GM21825 (cell line): ENCODE results near the gene ZNF829.
A peak's percentile ranks its signal among the peaks of the same experiment; 100 is the strongest.

ENCODE experiments used
- ATAC-seq: cut with Tn5 transposase; IDR thresholded peaks from one replicate; pipeline ENCODE4 v1.9.1; 2021; ENCODE audit warnings: mild to moderate bottlenecking, moderate library complexity; ENCODE audit not compliant: unreplicated experiment

ZNF829 gene

DNA sequence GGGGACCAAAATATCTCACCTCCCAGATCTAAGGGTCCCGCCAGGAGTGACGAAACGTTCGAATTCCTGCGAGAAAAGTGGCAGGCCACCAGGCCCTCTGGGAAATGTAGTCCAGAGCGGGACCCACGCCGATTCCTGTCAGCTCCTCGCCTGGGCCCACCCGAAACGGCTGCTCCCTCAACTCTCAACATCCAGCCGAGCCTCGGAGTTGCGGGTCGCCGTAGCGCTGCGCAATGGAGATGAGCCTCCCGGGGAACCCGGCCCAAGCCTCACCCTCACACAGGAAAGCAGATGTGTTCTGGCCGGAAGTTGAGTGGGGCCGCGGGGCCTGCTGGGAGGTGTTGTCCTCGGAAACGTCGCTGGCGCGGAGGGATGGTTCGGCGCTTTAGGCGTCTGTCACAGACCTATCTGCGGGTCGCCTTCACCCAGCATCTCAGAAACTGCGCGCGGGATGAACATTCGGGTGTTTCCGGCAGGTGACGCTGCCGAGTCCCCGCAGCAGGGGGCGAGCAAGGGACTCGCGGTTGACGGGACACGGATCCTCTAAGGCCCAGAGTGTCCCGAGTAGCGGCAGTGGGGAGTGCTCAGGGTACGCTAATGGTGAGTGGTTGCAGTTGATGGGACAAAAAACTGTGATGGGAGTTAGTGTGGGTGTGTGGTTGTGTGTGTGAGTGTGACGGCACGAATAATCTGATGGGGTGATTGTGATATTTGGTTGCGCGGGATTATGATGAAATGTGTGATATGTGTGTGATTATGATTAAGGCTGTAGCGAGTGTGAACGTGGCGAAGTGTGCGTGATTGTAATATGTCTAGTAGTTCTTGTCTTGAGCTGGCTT is at the start of gene ZNF829, which contains the start of gene ZNF568:
Gene ZNF829, minus strand, starts transcription at position 300 of the 839 bp plus-strand sequence. CDS start 1,124 bp downstream, outside the sequence.
Gene ZNF568, plus strand, starts transcription at position 341 of the 839 bp plus-strand sequence. CDS start 6,439 bp downstream, outside the sequence.
- peak; percentile 89 for ATAC-seq

DNA sequence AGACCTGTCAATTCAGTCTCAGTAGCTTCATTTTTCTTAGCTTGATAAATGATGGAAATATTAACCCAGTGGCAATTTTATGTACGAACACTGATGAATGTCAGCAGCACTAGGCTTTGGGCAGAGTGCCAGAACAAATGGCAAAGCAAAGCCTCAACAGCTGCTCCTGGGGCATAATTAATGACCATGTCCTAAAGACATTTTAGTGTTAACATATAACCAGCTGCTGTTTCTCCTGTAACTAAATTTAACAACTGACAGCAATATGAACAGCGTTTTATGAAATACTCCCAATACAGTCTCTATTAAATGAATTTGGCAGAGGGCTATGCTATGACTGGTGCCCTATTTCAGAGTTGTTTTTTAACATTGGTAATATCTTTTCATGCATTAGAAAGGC is 47.2 kb upstream of the ZNF829 start:
- no peak for ATAC-seq

DNA sequence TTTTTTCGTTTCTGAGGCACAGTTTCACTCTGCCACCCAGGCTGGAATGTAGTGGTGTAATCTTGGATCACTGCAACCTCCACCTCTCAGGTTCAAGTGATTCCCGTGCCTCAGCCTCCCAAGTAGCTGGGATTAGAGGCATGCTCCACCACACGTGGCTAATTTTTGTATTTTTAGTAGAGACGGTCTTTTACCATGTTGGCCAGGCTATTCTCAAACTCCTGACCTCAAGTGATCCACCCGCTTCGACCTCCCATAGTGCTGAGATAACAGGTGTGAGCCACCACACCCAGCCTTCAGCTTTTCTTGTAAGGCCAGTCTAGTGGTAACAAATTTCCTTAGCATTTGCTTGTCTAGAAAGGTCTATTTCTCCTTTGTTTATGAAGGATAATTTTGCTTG is 46.3 kb upstream of the ZNF829 start:
- no peak for ATAC-seq

DNA sequence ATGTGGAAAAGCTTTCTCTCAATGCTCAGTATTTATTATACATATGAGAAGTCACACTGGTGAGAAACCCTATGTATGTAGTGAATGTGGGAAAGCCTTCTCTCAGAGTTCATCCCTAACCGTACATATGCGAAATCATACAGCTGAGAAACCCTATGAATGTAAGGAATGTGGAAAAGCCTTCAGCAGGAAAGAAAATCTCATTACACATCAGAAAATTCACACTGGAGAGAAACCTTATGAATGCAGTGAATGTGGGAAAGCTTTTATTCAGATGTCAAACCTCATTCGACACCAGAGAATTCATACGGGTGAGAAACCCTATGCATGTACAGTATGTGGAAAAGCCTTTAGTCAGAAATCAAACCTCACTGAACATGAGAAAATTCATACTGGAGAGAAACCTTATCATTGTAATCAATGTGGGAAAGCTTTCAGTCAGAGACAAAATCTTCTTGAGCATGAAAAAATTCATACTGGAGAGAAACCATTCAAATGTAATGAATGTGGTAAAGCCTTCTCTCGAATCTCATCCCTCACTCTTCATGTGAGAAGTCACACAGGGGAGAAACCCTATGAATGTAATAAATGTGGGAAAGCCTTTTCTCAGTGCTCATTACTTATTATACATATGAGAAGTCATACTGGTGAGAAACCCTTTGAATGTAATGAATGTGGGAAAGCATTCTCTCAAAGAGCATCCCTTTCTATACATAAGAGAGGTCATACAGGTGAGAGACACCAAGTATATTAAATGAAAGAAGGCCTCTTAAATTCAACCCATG is 34.4 kb upstream of the ZNF829 start:
- ATAC-seq = no peak

DNA sequence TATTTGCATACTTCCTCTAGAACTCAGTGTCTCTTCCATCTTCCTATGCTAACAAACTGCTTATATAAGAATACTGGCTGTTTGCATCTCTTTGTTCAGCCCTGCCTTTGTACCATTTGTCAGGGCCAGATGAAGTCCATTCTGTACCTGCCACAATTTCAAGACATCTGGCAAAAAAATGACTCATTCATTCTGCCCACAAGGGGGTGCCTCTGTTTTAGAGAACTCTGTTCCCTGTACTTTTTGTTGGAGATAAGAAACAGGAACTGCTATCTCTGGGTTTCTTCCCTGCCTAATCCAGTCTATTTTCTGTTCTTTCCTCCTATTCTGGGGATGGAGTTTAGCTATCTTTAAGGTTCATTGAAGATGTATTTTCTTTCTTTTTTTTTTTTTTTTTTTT is 23.1 kb upstream of the ZNF829 start:
- no peak for ATAC-seq

DNA sequence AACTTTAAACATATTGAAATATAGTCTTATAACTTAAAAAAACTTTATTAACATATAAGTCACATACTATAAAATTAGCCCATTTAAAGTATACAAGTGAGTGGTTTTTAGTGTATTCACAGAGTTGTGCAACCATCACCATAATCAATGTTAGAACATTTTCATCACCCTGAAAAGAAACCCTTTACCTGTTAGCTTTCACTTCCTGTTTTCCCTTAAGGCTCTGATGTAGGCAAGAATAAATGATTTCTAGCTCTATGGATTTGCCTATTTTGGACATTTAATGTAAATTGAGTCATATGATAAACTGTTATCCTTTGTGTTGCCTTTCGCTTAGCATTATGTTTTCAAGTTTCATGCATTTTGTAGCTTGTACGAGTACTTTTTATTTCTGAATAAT is 15.6 kb upstream of the ZNF829 start:
- ATAC-seq = no peak

DNA sequence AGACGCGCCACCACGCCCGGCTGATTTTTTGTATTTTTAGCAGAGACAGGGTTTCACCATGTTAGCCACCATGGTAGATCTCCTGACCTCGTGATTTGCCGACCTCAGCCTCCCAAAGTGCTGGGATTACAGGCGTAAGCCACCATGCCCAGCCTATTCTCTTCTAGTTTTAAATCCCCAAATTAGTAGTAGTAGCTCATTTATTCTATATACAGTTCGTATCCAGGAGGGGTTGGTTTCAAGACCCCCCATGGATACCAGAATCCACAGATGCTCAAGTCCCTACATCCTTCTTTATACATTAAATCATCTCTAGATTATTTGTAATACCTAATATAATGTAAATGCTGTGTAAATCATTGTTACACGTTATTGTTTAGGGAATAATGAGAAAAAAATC is 2.0 kb upstream of the ZNF829 start:
- no peak for ATAC-seq

DNA sequence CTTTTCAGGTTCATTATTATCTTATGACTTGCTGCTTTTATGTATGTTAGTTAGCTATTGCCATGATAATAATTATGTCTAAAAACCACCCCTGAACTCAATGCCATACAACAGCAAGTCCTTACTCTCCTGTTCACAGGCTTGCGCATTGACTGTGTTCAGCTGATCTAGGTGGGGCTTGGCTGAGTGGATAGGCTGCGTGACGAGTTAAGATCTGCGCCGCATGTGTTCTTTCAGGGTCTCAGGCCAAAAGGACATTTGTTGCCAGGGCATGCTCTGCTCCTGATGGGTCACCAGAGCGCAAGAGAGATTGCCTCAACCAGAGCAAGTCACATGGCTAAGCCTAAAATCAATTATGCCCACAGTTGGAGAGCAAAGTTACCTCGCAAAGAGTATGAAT is 900 bp upstream of the ZNF829 start:
- no peak for ATAC-seq

DNA sequence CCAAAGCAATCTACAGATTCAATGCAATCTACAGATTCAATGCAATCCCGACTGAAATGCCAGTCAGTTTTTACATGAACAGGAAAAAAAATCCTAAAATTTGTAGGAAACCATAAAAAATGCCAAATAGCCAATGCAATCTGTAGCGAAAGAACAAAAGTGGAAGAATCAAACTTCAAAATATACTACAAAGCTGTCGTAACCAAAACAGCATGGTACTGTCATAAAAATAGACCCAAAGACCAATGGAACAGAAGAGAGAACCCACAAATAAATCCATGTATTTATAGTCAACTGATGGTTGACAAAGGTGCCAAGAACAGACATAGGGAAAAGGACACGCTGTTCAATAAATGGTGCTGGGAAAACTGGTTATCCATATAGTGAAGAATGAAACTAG is 17.7 kb downstream of the ZNF829 start:
- no peak for ATAC-seq

DNA sequence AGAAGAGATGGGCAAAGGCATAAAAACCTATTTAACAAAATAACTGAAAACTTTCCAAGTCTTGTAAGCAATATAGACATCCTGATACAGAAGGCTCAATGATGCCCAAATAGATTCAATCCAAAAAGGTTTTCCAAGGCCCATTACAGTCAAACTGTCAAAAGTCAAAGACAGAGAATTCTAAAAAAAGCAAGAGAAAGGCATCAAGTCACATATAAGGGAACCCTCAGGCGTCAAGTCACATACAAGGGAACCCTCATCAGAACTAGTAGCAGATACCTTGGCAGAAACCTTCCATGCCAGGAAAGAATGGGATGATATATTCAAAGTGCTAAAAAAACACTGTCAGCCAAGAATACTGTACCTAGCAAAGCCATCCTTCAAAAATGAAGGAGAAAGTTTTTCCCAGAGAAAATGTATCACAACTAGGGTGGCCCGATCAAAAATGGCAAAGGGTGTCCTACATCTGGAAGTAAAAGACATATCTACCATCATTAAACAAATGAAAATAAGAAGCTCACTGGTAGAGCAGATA is 21.2 kb downstream of the ZNF829 start:
- ATAC-seq = no peak

DNA sequence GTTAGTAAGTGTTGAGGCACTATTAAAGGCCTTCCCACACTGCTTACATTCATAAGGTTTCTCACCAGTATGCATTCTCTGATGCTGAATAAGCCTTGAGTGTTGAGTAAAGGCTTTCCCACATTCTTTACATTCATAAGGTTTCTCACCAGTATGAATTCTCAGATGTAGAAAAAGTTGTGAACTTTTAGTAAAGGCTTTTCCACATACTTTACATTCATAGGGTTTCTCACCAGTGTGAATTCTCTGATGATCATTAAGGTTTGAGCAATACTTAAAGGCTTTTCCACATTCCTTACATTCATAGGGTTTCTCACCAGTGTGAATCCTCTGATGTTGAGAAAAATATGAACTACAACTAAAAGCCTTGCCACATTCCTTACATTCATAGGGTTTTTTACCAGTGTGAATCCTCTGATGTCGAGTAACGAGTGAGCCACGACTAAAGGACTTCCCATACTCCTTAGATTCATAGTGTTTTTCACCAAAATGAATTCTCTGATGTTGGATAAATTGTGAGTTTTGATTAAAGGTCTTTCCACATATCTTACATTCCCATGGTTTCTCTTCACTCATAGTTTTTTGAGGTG is 24.2 kb downstream of the ZNF829 start:
- no peak for ATAC-seq

DNA sequence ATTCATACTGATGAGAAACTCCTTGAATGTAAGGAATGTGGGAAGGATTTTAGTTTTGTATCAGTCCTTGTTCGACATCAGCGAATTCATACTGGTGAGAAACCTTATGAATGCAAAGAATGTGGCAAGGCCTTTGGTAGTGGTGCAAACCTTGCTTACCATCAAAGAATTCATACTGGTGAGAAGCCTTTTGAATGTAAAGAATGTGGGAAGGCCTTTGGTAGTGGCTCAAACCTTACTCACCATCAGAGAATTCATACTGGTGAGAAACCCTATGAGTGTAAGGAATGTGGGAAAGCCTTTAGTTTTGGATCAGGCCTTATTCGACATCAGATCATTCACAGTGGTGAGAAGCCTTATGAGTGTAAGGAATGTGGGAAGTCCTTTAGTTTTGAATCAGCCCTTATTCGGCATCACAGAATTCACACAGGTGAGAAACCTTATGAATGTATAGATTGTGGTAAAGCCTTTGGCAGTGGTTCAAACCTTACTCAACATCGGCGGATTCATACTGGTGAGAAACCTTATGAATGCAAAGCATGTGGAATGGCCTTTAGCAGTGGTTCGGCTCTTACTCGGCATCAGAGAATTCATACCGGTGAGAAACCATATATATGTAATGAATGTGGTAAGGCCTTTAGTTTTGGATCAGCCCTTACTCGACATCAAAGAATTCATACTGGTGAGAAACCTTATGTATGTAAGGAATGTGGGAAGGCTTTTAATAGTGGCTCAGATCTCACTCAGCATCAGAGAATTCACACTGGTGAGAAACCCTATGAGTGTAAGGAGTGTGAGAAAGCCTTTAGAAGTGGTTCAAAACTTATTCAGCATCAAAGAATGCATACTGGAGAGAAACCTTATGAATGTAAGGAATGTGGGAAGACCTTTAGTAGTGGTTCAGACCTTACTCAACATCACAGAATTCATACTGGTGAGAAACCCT is 38.8 kb downstream of the ZNF829 start:
- ATAC-seq = no peak

DNA sequence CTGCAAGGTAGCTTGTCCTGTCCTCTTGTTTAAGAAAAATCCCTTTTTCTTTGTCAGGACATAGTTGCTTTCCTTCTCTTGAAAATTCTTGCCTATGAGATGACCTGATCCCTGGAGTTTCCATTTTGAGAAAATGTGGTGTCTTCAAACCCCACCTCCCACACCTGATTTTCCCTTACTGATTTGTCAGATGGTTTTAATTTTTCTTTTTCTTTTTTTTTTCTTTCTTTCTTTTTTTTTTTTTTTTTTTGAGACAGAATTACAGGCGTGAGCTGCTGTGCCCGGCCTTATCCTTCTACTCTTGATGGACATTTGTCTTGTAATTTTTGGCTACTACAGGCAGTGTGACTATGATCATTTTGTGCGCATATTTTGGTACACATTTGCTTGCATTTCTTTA is 64.2 kb downstream of the ZNF829 start:
- no peak for ATAC-seq

DNA sequence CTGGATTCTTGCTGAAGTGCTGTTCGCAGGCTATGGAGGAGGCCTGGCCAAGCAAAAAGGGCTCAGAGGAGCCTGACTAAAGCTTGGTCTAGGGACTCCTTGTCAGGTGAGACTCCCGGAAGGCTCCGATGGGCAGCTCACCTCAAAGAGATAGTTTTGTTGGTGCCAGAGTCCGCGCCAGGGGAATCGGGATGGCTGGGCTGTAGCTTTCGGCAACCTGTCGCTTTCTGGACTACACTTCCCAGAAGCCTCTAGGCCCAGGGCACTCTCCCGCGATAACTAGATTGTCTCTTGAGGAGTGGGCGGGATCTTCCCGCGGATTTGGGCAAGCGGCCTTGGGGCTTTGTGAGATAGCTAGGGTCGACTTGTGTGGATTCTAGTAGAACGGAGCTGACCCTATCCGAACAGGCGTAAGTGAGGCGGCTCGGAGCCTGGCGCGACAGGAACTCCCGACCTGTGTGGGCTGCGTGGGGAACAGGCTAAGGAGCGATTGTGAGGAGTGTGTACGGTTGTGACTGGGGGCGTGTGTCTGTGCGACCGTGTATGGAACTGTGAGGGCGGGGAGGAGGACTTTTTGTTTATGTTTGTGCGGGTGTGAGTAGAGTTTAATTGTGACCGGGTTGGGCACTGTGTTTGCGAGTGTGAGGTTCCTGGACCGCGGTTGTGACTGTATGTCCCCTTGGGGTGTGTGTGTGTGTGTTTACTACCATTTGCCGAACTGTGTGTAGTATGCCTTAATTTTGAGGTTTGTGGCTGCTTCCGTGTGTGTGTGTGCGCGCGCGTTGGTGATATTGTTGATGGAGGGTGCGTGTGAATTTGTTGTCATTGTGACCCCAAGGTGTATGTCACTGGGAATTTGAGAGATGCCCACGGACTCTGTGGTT is 65.3 kb downstream of the ZNF829 start, which contains the start of gene ZNF345:
Gene ZNF345, plus strand, starts transcription at position 318 of the 884 bp plus-strand sequence. CDS start 25,955 bp downstream, outside the sequence.
- peak; percentile 79 for ATAC-seq

DNA sequence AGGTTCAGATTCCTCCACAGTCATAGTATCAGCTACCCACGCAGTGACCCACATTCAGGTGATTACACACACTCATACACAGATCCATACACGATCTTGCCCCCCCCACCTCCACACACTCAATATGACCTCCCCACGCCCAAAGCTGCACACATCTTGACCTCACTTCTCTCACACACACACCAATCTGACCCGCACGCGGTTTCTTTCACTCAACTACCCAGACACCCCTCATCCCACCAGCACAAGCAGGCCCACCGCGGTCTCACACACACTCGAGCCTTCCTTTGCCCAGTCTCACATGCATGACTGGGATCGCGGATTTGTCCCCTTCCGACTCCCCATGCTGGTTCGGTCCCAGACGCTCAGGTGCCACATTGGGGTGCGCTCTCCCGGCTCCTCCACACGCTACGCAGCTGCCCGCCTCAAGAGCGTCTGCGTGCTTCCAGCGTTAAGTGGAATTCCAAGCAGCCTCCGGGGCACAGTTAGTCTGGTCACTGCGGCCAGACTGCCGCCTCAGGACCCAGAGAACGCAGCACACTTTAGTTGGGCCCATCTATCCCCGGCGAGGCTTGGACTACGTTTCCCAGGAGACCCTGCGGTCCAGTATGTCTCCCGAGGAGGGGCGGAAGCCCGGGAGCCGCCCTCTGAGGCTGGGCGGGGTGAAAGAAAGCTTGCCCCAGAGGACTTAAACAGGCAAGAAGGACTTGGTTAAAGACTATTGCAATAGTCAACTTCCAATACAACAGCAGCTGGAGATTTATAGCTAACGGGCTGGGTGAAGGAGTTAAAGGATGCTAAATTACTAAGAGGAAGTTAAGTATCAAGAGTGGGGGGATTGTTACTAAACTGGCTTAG is 66.2 kb downstream of the ZNF829 start:
- ATAC-seq = peak; percentile 64

DNA sequence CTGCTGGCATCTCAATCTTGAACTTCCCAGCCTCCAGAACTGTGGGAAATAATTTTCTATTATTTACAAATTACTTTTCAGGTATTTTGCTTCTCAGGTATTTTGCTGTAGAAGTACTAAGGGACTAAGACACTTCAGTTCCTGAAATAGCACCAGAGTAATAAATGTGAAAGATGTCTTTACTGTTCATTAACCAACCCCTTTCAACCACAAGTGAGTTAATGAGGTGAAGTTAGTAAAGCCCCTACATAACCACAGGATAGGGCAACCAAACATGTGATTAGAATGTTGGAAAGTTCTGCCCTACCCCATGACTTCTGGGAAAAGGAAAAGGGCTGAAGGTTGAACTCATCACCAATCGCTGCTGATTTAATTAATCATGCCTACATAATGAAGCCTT is 68.1 kb downstream of the ZNF829 start:
- ATAC-seq = no peak

DNA sequence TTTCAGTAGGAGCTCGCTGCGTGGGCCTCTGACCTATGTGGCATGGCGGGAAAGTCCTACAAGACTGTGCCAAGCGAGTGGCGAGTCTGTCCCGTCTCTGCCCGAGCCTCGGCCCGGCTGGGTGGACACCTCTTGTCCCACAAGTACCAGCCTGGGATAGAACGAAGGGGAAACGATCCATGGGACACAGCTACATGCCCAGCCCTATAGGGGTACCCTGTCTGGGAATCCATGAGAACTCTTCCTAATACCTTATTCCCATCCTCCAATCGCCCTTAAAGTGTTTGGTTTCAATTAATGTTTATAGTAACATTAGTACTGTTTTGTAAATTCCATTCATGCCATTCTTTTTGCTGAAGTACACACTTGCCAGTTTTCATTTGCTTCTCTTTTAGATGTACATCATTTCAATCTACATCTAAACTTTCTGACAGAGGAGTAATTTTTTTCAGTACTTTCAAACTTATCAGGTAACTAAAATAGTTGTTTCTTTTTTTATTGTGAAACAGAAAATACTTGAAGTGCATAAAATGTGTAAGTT is 77.2 kb downstream of the ZNF829 start:
- ATAC-seq = peak; percentile 9
